HFF-Myc (cell line): ENCODE results near the gene EVI5.

ENCODE experiments used
- DNase-seq: peaks from one replicate; pipeline ENCODE4 v3.0.0-alpha.2; 2011; ENCODE audit warnings: low read depth; ENCODE audit errors: extremely low read depth
- H3K4me3 ChIP-seq: replicated peaks from 2 replicates; pipeline ENCODE4 v1.5.1; 2011; ENCODE audit warnings: low read depth, mild to moderate bottlenecking, control low read depth, low read length
- CTCF ChIP-seq: IDR thresholded peaks from 2 replicates; pipeline ENCODE4 v1.5.1; 2012; ENCODE audit warnings: mild to moderate bottlenecking, low read depth, low read length, control low read depth; ENCODE audit errors: missing control alignments

The EVI5 gene

DNA sequence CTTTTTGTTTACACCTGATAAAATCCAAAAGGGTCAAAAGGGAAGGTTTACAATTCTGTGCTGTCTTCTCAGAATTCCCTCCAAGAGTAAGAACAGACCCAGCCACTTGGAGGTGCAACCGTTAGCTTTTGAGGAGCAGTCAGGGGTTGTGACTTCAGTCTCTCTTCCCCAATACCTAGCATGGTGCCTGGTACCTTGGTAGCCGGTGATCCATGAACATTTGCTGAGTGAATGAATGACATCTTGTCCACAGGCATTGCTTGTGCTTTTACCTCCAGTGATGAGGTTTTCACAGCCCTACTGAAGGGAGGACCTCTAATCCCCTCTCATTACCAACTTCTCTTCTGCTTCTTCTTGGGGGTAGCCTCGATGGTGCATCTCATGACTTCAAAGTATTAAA is 309.9 kb downstream of the EVI5 start:
- no peak overlapping the region for H3K4me3 ChIP-seq
- DNase-seq: no peak
- no peak for TF ChIP-seq CTCF

GRCh38 chr1:92473781-92474495 is 311.0 kb downstream of the EVI5 start:
- no peak for TF ChIP-seq CTCF
- H3K4me3 ChIP-seq: no peak overlapping the region
- no peak for DNase-seq

DNA sequence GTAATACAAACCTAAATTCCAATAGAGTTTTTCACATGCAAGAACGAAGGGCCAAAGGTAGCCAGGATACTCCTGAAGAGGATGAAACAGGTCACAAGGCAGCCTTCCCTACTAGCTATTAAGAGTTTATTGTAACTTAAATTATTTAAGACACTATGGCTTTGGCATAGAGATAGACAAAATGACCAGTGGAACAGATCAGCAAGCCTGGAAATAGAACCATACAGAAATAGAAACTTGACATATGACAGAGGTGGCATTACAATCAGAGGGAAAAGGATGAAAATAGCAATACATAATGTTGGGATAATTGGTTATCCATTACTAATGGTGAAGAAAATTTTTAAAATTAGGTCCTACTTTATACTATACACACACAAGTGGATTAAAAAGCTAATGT is 314.7 kb downstream of the EVI5 start:
- H3K4me3 ChIP-seq: no peak overlapping the region
- TF ChIP-seq CTCF: no peak
- DNase-seq: no peak

GRCh38 chr1:92466683-92467352 is 318.1 kb downstream of the EVI5 start:
- no peak for DNase-seq
- no peak overlapping the region for H3K4me3 ChIP-seq
- TF ChIP-seq CTCF: no peak

- H3K4me3 ChIP-seq: no peak overlapping the region
- no peak for TF ChIP-seq CTCF
- DNase-seq: no peak
Observed at GRCh38 chr1:92465256-92465647, 319.7 kb downstream of the EVI5 start.

DNA sequence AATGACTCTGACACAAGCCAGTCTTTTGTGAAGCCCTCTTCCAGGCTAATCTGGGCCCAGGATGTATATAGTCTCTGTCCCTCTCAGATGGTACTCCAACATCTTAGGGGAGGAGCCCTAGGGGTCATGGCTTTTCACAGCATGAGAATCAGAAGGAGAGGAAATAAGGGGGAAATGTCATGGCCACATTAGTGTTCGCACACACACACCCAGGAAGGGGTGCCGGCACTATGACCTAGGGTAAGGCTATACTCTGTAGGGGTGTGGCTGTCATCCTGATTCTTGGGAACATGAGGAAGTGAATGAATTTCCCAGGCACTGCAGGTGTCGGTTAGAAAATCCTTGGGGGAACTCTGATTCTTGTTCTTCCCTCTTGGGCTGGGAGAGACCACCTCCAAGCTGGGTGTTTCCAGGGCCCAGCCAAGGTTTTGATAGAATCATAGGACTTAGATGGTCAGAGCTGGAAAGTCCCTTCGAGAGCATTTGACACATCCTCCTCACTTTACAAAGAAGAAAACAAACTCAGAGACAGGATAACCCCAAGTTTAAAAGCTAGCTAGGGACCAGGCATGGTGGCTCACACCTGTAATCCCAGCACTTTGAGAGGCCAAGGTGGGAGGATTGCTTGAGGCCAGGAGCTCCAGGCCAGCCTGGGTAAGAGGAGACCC is 320.2 kb downstream of the EVI5 start:
- no peak for TF ChIP-seq CTCF
- DNase-seq: no peak
- H3K4me3 ChIP-seq: no peak overlapping the region
